ENCODE results near the gene RUNX3. TPM values are rescaled to one million over a fixed set of nuclear protein-coding genes. Genes with fewer than 3 reads are reported as not detected.

Gene RUNX3
- total and polyA plus RNA-seq, 2 donors (not counting 3 experiments of a cell fraction or from before 2014, with no cell fraction given), result not detected

DNA sequence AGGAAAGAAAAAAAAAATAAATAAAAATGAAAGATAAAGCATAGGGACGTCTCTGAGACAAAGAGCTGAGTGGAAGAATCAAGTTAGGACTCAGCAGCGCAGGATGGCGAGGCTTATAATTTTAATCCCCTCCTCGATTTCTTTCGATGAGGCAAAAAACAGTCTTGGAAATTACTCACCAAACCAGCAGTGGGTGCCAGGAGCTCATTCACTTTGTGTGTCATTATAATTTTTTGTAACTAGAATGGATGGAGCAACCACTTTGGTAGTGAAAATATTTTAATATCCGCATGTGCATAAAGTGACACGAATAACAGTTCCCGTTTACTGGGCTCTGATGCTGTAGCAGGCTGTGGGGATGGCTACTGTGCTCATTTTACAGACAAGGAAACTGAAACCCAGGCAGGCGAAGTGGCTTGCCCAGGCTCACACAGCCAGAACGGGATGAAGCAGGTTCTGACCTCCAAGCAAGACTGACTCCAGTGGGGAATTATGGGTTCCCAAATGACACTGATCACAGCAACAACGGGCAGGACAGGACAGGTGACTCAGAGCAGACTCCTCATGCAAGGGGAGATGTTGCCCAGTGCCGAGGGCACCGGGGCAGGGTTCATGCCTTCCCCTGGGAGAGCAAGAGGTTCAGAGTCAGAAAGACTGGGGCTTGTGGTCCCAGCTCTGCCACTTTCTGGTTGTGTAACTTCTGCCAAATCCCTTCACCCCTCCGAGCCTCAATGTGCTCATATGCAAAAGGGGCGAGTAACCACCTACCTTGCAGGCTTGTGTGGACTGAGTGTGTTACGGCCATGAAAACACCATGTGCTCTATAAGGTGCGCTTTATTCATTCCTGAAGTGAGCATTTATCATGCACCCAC is 63.6 kb downstream of the RUNX3 start:
- Histone ChIP-seq H3K4me1 (ENCODE audit: control insufficient read depth, extremely low read depth, insufficient read depth, low read length) (peaks cover 5% of the 10 kb centered on the region), H4K20me1 (replicated peaks; ENCODE audit: control insufficient read depth, extremely low read depth, insufficient read depth, low read length) (no peaks in the 10 kb centered on the region), H3K4me3 (replicated peaks in 1 of 3; ENCODE audit: insufficient read depth in 1 of 3, low read depth in 1 of 3, low read length in 3 of 3) (no peak overlapping the region), H3K79me2 (ENCODE audit: control insufficient read depth, insufficient read depth, low read length) (no peaks in the 10 kb centered on the region), H3K36me3 (ENCODE audit: control insufficient read depth in 2 of 2, extremely low read depth in 1 of 2, insufficient read depth in 2 of 2, low read length in 2 of 2) (no peaks in the 10 kb centered on the region), H3K4me2 (ENCODE audit: insufficient read depth, low read length) (no peak overlapping the region), H3K27me3 (ENCODE audit: control insufficient read depth in 2 of 2, insufficient read depth in 2 of 2, low read length in 2 of 2) (peaks cover 0 to 9% of the 10 kb centered on the region in 2 experiments), H3K9me1 (replicated peaks; ENCODE audit: control insufficient read depth, extremely low read depth, insufficient read depth, low read length) (no peaks in the 10 kb centered on the region), H3K27ac (ENCODE audit: insufficient read depth, low read depth, low read length) (no peak overlapping the region), H2AFZ (ENCODE audit: low read depth, low read length) (no peak overlapping the region), H3K9ac (replicated peaks; ENCODE audit: extremely low read depth, insufficient read depth, low read length) (no peak overlapping the region), H3K9me3 (replicated peaks; ENCODE audit: control insufficient read depth, insufficient read depth, low read length) (no peaks in the 10 kb centered on the region)
- intact Hi-C loops (cut with micrococcal nuclease) (no loop called here), dilution Hi-C loops (cut with MboI; ENCODE audit: extremely low pct_ligation_motif_present, low sequenced_read_pairs) (no loop called here)
- ChIA-PET POLR2A (no interaction called here), CTCF (interaction anchor here (0.9 to 1.2 kb wide), 2 partner anchors 12 to 32 kb away, joined by 3 read pairs; no protein-coding TSS in a partner anchor)
- no peak for FAIRE-seq
- BruUV-seq (replicated peaks), result no TSS peak
- TF ChIP-seq POLR2A (IDR thresholded peaks at IDR 0.05; ENCODE audit: low read depth, low read length) (no peak), POLR2AphosphoS5 (IDR thresholded peaks at IDR 0.05; ENCODE audit: insufficient read depth, low read depth, low read length) (no peak), MYC (IDR thresholded peaks at IDR 0.05; ENCODE audit: low read depth, low read length) (no peak), GATA2 (IDR thresholded peaks at IDR 0.05; ENCODE audit: insufficient read depth, insufficient read length, low read depth, low read length) (no peak), JUN (IDR thresholded peaks at IDR 0.05; ENCODE audit: borderline replicate concordance, insufficient read depth, insufficient read length, low read depth) (no peak), EZH2 (IDR thresholded peaks at IDR 0.05; ENCODE audit: borderline replicate concordance, low read depth, low read length, severe bottlenecking) (no peak), FOS (IDR thresholded peaks at IDR 0.05; ENCODE audit: borderline replicate concordance, insufficient read depth, low read length) (no peak)
- TF ChIP-seq, protein P1, sequence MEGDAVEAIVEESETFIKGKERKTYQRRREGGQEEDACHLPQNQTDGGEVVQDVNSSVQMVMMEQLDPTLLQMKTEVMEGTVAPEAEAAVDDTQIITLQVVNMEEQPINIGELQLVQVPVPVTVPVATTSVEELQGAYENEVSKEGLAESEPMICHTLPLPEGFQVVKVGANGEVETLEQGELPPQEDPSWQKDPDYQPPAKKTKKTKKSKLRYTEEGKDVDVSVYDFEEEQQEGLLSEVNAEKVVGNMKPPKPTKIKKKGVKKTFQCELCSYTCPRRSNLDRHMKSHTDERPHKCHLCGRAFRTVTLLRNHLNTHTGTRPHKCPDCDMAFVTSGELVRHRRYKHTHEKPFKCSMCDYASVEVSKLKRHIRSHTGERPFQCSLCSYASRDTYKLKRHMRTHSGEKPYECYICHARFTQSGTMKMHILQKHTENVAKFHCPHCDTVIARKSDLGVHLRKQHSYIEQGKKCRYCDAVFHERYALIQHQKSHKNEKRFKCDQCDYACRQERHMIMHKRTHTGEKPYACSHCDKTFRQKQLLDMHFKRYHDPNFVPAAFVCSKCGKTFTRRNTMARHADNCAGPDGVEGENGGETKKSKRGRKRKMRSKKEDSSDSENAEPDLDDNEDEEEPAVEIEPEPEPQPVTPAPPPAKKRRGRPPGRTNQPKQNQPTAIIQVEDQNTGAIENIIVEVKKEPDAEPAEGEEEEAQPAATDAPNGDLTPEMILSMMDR (IDR thresholded peaks at IDR 0.05; ENCODE audit: extremely low read depth in 1 of 2, insufficient read depth in 1 of 2, low read depth in 1 of 2, low read length in 2 of 2), result no peak
- TF ChIP-seq, protein P2, sequence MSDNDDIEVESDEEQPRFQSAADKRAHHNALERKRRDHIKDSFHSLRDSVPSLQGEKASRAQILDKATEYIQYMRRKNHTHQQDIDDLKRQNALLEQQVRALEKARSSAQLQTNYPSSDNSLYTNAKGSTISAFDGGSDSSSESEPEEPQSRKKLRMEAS (IDR thresholded peaks at IDR 0.05; ENCODE audit: insufficient read depth, insufficient read length), result no peak
- DNase-seq (ENCODE audit: low read depth, low spot score), result no peak
